K562 (cell line): ENCODE measurements around the gene IDH2. TPM values are rescaled to one million over a fixed set of nuclear protein-coding genes. Genes with fewer than 3 reads are reported as not detected.

Source experiments
- ATAC-seq: fragments of 200-7000 bp; cut with Tn5 transposase; 3 replicates; pipeline ENCODE4 v1.9.1; 2020; ENCODE audit warnings: moderate library complexity
- BruUV-seq: library from RNA; stranded (reverse); fragments of 400-500 nt; replicated peaks from 2 replicates; lab custom pipeline; 2021; lab: Mats Ljungman, UMichigan
- CTCF ChIA-PET: fragments of 300-600 bp; formaldehyde crosslinking; extraction: SDS; loops from one replicate; lab custom pipeline; 2021; ENCODE audit warnings: low intra/inter-chr PET ratio; lab: Yijun Ruan, JAX
- POLR2A ChIA-PET: fragments of 300-600, 350-650 bp; sonication (Branson Sonifier 250); formaldehyde crosslinking; extraction: SDS; loops from one replicate; lab custom pipeline; 2021; ENCODE audit warnings: antibody characterized with exemption, inconsistent platforms; lab: Yijun Ruan, JAX
- DNase-seq, 4 experiments: peaks; one replicate each; pipeline versions ENCODE4 v3.0.0 to v3.0.0-alpha.2; 2011 to 2018; ENCODE audit warnings: low spot score in 3 of 4, mixed read lengths in 3 of 4; ENCODE audit errors: extremely low read depth in 1 of 4
- FAIRE-seq: peaks from 2 replicates; lab custom pipeline; 2011; peaks lifted over from hg19 to GRCh38; lab: Jason Lieb, UNC
- H2AFZ ChIP-seq: 2 replicates; pipeline ENCODE4 v1.6.0; 2011; ENCODE audit warnings: low read depth, low read length, control low read depth, inconsistent platforms
- H3K27ac ChIP-seq: fragments of 200-600 bp; 3 replicates; pipeline ENCODE4 v1.8.0; 2011; ENCODE audit warnings: low read depth, mild to moderate bottlenecking, control low read depth, inconsistent platforms, low read length, moderate library complexity, mixed read lengths; ENCODE audit errors: extremely low read depth
- H3K27me3 ChIP-seq, 2 experiments: fragments of 300-600 bp in 1 of 2; 2 replicates in 1 of 2; 3 replicates in 1 of 2; pipeline versions ENCODE4 v1.6.0 to v1.8.0; 2011; ENCODE audit warnings: inconsistent platforms in 2 of 2, low read length in 2 of 2, mild to moderate bottlenecking in 1 of 2, mixed read lengths in 1 of 2, moderate library complexity in 1 of 2; ENCODE audit not compliant: control insufficient read depth in 2 of 2, insufficient read depth in 2 of 2
- H3K36me3 ChIP-seq: fragments of 300-600 bp; 3 replicates; pipeline ENCODE4 v1.8.0; 2011; ENCODE audit warnings: mild to moderate bottlenecking, low read length, inconsistent platforms; ENCODE audit not compliant: control insufficient read depth, insufficient read depth
- H3K4me1 ChIP-seq, 2 experiments: fragments of 200-600 bp in 1 of 2; replicated peaks in 1 of 2; 2 replicates in 1 of 2; 3 replicates in 1 of 2; pipeline versions ENCODE4 v1.5.1 to v1.8.0; 2011; ENCODE audit warnings: inconsistent platforms in 2 of 2, low read length in 2 of 2, mild to moderate bottlenecking in 1 of 2, mixed read lengths in 1 of 2, moderate library complexity in 1 of 2; ENCODE audit not compliant: control insufficient read depth in 2 of 2, insufficient read depth in 2 of 2
- H3K4me2 ChIP-seq: 2 replicates; pipeline ENCODE4 v1.6.1; 2011; ENCODE audit warnings: low read length, control low read depth, inconsistent platforms, mixed read lengths; ENCODE audit not compliant: insufficient read depth
- H3K4me3 ChIP-seq: fragments of 200-600 bp; sonication (generic), shearing (Covaris generic); 2 replicates; pipeline ENCODE4 v1.5.1; 2016; ENCODE audit warnings: control low read depth, inconsistent platforms
- H3K79me2 ChIP-seq: fragments of 200-600 bp; 3 replicates; pipeline ENCODE4 v1.8.0; 2011; ENCODE audit warnings: low read length, inconsistent platforms; ENCODE audit not compliant: control insufficient read depth, insufficient read depth
- H3K9ac ChIP-seq, 2 experiments: 2 replicates each; pipeline versions ENCODE4 v1.6.0 to v1.6.1; 2011; ENCODE audit warnings: low read depth in 2 of 2, low read length in 2 of 2, control low read depth in 1 of 2, inconsistent platforms in 1 of 2, mild to moderate bottlenecking in 1 of 2, mixed read lengths in 1 of 2; ENCODE audit not compliant: insufficient read depth in 1 of 2
- H3K9me1 ChIP-seq: one replicate; pipeline ENCODE4 v1.6.0; 2011; ENCODE audit warnings: inconsistent platforms, mild to moderate bottlenecking, low read length, moderate library complexity; ENCODE audit not compliant: control insufficient read depth, insufficient read depth
- H3K9me3 ChIP-seq: replicated peaks from 2 replicates; pipeline ENCODE4 v1.5.1; 2011; ENCODE audit warnings: low read depth, low read length, inconsistent platforms; ENCODE audit not compliant: control insufficient read depth, insufficient read depth
- H4K20me1 ChIP-seq: replicated peaks from 2 replicates; pipeline ENCODE4 v1.6.1; 2011; ENCODE audit warnings: low read length, inconsistent platforms, mixed read lengths; ENCODE audit not compliant: control insufficient read depth, insufficient read depth
- SIX5 ChIP-seq, 2 experiments: IDR thresholded peaks; 2 replicates each; pipeline ENCODE4 v1.6.1; 2011; ENCODE audit warnings: low read length in 2 of 2, borderline replicate concordance in 1 of 2, low read depth in 1 of 2, mild to moderate bottlenecking in 1 of 2, moderate library complexity in 1 of 2; ENCODE audit not compliant: insufficient read depth in 1 of 2
- TFAP4 ChIP-seq: sonication (generic); formaldehyde crosslinking; IDR thresholded peaks from 2 replicates; pipeline ENCODE4 v1.8.0; 2022; ENCODE audit warnings: missing genetic modification reagents, mild to moderate bottlenecking, moderate library complexity, borderline replicate concordance
- U2AF1 ChIP-seq: fragments of 200-400 bp; formaldehyde crosslinking; optimal IDR thresholded peaks from 2 replicates; pipeline ENCODE3; 2017; ENCODE audit warnings: mild to moderate bottlenecking, low read depth, low read length, moderate library complexity
- ZNF121 ChIP-seq: sonication (generic); formaldehyde crosslinking; conservative IDR thresholded peaks from 2 replicates; pipeline ENCODE4 v1.8.0; 2022; ENCODE audit warnings: missing genetic modification reagents
- WGBS: fragments of 100-300 bp; shearing (Covaris generic); methylation state at CpG from one replicate; pipeline ENCODE4 v1.1.6; 2016; ENCODE audit warnings: low coverage, mixed read lengths; ENCODE audit not compliant: insufficient coverage; ENCODE audit errors: missing lambda C conversion rate; 5-methylcytosine and 5-hydroxymethylcytosine counted together
- in situ Hi-C: fragments of 300-500 bp; cut with MboI; formaldehyde crosslinking; loops from 4 replicates; pipeline ENCODE4 v1.15.0; 2018; ENCODE audit warnings: inconsistent platforms, mixed read lengths
- intact Hi-C: fragments of 100-400 bp; cut with micrococcal nuclease; formaldehyde crosslinking; loops from 2 replicates; pipeline ENCODE4 v1.14.2; 2022
- polyA plus RNA-seq, 8 experiments: library from polyadenylated mRNA; depleted of rRNA in 4 of 8; stranded (reverse) in 5 of 8; unstranded in 3 of 8; fragments of >200 nt; fragmentation: Nextera tagmentation in 2 of 8; fragmentation: Illumina TruSeq in 1 of 8; extraction: Ambion mirVana in 2 of 8; extraction: Trizol in 1 of 8; gene quantifications; 2 replicates each; pipeline versions ENCODE4 v1.2.1 to v1.2.3, GENCODE V29; 2011 to 2014; ENCODE audit warnings: inconsistent platforms in 1 of 8, missing spikeins in 1 of 8
- total RNA-seq, 7 experiments: library from RNA; depleted of rRNA in 6 of 7; stranded (reverse); fragments of >200 nt in 6 of 7; fragmentation: Illumina TruSeq in 2 of 7; extraction: Trizol in 2 of 7; gene quantifications; 2 replicates each; pipeline versions ENCODE4 v1.2.1 to v1.2.3, GENCODE V29; 2011 to 2021; ENCODE audit warnings: low replicate concordance in 1 of 7

IDH2 gene
- total and polyA plus RNA-seq, 9 of the 15 experiments (the other 6 are each of a cell fraction or from before 2014, with no cell fraction given) = 0.70 to 99.9 (median 59.2) TPM

DNA sequence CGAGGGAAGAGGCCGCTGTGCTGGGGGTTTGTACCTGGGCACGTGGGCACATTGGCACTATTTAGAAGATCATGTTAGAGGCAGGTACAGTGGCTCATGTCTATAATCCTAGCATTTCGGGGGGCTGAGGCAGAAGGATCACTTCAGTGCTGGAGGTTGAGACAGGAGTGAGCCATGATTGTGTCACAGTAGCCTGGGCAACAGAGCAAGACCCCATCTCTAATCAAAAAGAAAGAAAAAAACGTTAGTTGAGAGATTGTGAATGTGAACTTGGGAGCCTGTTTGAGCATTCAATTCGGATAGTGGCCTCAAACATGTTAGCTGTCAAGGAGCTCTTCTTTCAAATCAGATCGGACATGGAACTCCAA is 36.6 kb downstream of the IDH2 start:
- CTCF ChIA-PET = no interaction called here
- H3K36me3 ChIP-seq = no peaks in the 10 kb centered on the region; the same call in 1 of the 3 replicates
- no peaks in the 10 kb centered on the region for H3K27me3 ChIP-seq
- DNase-seq (no peak), FAIRE-seq (no peak), ATAC-seq (no peak)
- POLR2A ChIA-PET = no interaction called here
- no peak overlapping the region for H3K27ac ChIP-seq
- WGBS = 69% methylated on average over 7 of the region's 7 CpGs
- H3K4me3 ChIP-seq = no peak overlapping the region
- no TSS peak for BruUV-seq
- peak overlapping the region in 1 of 2 experiments; percentile 74; a peak in 1 of 4 replicates for H3K9ac ChIP-seq
- no peaks in the 10 kb centered on the region for H4K20me1 ChIP-seq
- no peak overlapping the region for H2AFZ ChIP-seq
- H3K79me2 ChIP-seq = peaks cover 7% of the 10 kb centered on the region; the same call in 2 of the 3 replicates
- peaks cover 34 to 49% of the 10 kb centered on the region in 2 experiments for H3K4me1 ChIP-seq
- H3K4me2 ChIP-seq = no peak overlapping the region
- intact Hi-C loops = no loop called here
- peak; percentile 59 for TF ChIP-seq ZNF121 (CRISPR knock-in tag)
- TF ChIP-seq SIX5 (IDR thresholded peaks at IDR 0.05; ENCODE audit: borderline replicate concordance in 1 of 2, insufficient read depth in 1 of 2, low read depth in 1 of 2, low read length in 2 of 2) = no peak
- no peaks in the 10 kb centered on the region for H3K9me3 ChIP-seq
- in situ Hi-C loops = no loop called here
- H3K9me1 ChIP-seq = no peaks in the 10 kb centered on the region

GRCh38 chr15:90064911-90065681 is 37.2 kb downstream of the IDH2 start:
- peaks cover 37 to 49% of the 10 kb centered on the region in 2 experiments for H3K4me1 ChIP-seq
- CTCF ChIA-PET = no interaction called here

More at GRCh38 chr15:90064911-90065681, 37.2 kb downstream of the IDH2 start:
- Histone ChIP-seq H3K27me3 (no peaks in the 10 kb centered on the region), H4K20me1 (no peaks in the 10 kb centered on the region), H3K36me3 (no peaks in the 10 kb centered on the region; the same call in 1 of the 3 replicates), H3K9ac (peak overlapping the region in 1 of 2 experiments; percentile 74; a peak in 2 of 4 replicates), H3K4me3 (no peak overlapping the region), H3K79me2 (peaks cover 7% of the 10 kb centered on the region; the same call in 2 of the 3 replicates), H2AFZ (no peak overlapping the region), H3K4me2 (no peak overlapping the region), H3K9me1 (no peaks in the 10 kb centered on the region), H3K9me3 (no peaks in the 10 kb centered on the region), H3K27ac (no peak overlapping the region)
- in situ Hi-C loops = no loop called here
- no peak for ATAC-seq
- no peak for DNase-seq
- WGBS = 61% methylated on average over 28 of the region's 30 CpGs
- FAIRE-seq = no peak
- no TSS peak for BruUV-seq
- POLR2A ChIA-PET = interaction anchor here (0.6 to 1.2 kb wide), 2 partner anchors 10 to 940 kb away, joined by 3 read pairs; no protein-coding TSS in a partner anchor
- intact Hi-C loops = no loop called here
- TF ChIP-seq U2AF1 (no peak), TFAP4 (peak; percentile 27; the same call in 1 of the 2 replicates)
